ENCODE data around the gene LAS1L.
"Not testable (repeated sequence)": the region's sequence is repeated elsewhere in the genome, so short reads cannot be mapped to it uniquely, and the experiment has no call there.

Gene LAS1L

GRCh38 chrX:65574356-65574755, 39.8 kb upstream of the LAS1L start:
- Histone ChIP-seq H3K4me3 (ENCODE audit: low read length) (no peak overlapping the region), H2AFZ (ENCODE audit: low read length) (no peak overlapping the region), H3K36me3 (replicated peaks; ENCODE audit: insufficient read depth, low read length) (no peaks in the 10 kb centered on the region), H3K9me2 (replicated peaks; ENCODE audit: insufficient read depth, low read length) (no peaks in the 10 kb centered on the region), H3K4me1 (ENCODE audit: low read length) (no peaks in the 10 kb centered on the region), H3K27ac (ENCODE audit: low read length) (no peak overlapping the region), H3K9me3 (replicated peaks; ENCODE audit: insufficient read depth, low read length) (no peaks in the 10 kb centered on the region), H3K27me3 (replicated peaks; ENCODE audit: insufficient read depth, low read length) (no peaks in the 10 kb centered on the region), H3K79me2 (ENCODE audit: low read length) (no peaks in the 10 kb centered on the region), H3K9ac (ENCODE audit: low read length) (no peak overlapping the region), H4K20me1 (ENCODE audit: insufficient read depth, low read length) (no peaks in the 10 kb centered on the region), H3K4me2 (ENCODE audit: low read depth, low read length) (no peak overlapping the region), H3F3A (ENCODE audit: insufficient read depth, low read length) (no peaks in the 10 kb centered on the region)
- no peak for DNase-seq
- TF ChIP-seq CTCF (IDR thresholded peaks at IDR 0.05; ENCODE audit: low read length) (no peak), EZH2phosphoT487 (IDR thresholded peaks at IDR 0.05; ENCODE audit: low read length) (no peak), EZH2 (optimal IDR thresholded peaks at IDR 0.05; ENCODE audit: low read depth, low read length) (no peak)

- no peaks in the 10 kb centered on the region for H3K79me2 ChIP-seq (ENCODE audit: low read length)
- H3K9me2 ChIP-seq (replicated peaks; ENCODE audit: insufficient read depth, low read length) = no peaks in the 10 kb centered on the region
- H3K27ac ChIP-seq (ENCODE audit: low read length) = no peak overlapping the region
- H4K20me1 ChIP-seq (ENCODE audit: insufficient read depth, low read length) = no peaks in the 10 kb centered on the region
- no peaks in the 10 kb centered on the region for H3K4me1 ChIP-seq (ENCODE audit: low read length)
- DNase-seq = no peak
- H3F3A ChIP-seq (ENCODE audit: insufficient read depth, low read length) = no peaks in the 10 kb centered on the region
- no peaks in the 10 kb centered on the region for H3K27me3 ChIP-seq (replicated peaks; ENCODE audit: insufficient read depth, low read length)
- no peak overlapping the region for H3K4me2 ChIP-seq (ENCODE audit: low read depth, low read length)
- no peak overlapping the region for H3K9ac ChIP-seq (ENCODE audit: low read length)
- no peak for TF ChIP-seq EZH2phosphoT487 (IDR thresholded peaks at IDR 0.05; ENCODE audit: low read length)
- TF ChIP-seq EZH2 (optimal IDR thresholded peaks at IDR 0.05; ENCODE audit: low read depth, low read length) = no peak
- no peak for TF ChIP-seq CTCF (IDR thresholded peaks at IDR 0.05; ENCODE audit: low read length)
- H3K36me3 ChIP-seq (replicated peaks; ENCODE audit: insufficient read depth, low read length) = no peaks in the 10 kb centered on the region
- no peaks in the 10 kb centered on the region for H3K9me3 ChIP-seq (replicated peaks; ENCODE audit: insufficient read depth, low read length)
- no peak overlapping the region for H3K4me3 ChIP-seq (ENCODE audit: low read length)
- no peak overlapping the region for H2AFZ ChIP-seq (ENCODE audit: low read length)
Measured at GRCh38 chrX:65572971-65573370, 38.4 kb upstream of the LAS1L start.

GRCh38 chrX:65562850-65563249, 28.3 kb upstream of the LAS1L start:
- not testable (repeated sequence) for H2AFZ ChIP-seq (ENCODE audit: low read length); H3F3A ChIP-seq (ENCODE audit: insufficient read depth, low read length); H3K79me2 ChIP-seq (ENCODE audit: low read length); H3K36me3 ChIP-seq (replicated peaks; ENCODE audit: insufficient read depth, low read length); H4K20me1 ChIP-seq (ENCODE audit: insufficient read depth, low read length); H3K4me3 ChIP-seq (ENCODE audit: low read length); H3K9me2 ChIP-seq (replicated peaks; ENCODE audit: insufficient read depth, low read length); H3K4me2 ChIP-seq (ENCODE audit: low read depth, low read length); H3K9ac ChIP-seq (ENCODE audit: low read length); H3K9me3 ChIP-seq (replicated peaks; ENCODE audit: insufficient read depth, low read length); H3K4me1 ChIP-seq (ENCODE audit: low read length); H3K27me3 ChIP-seq (replicated peaks; ENCODE audit: insufficient read depth, low read length); H3K27ac ChIP-seq (ENCODE audit: low read length); DNase-seq

DNA sequence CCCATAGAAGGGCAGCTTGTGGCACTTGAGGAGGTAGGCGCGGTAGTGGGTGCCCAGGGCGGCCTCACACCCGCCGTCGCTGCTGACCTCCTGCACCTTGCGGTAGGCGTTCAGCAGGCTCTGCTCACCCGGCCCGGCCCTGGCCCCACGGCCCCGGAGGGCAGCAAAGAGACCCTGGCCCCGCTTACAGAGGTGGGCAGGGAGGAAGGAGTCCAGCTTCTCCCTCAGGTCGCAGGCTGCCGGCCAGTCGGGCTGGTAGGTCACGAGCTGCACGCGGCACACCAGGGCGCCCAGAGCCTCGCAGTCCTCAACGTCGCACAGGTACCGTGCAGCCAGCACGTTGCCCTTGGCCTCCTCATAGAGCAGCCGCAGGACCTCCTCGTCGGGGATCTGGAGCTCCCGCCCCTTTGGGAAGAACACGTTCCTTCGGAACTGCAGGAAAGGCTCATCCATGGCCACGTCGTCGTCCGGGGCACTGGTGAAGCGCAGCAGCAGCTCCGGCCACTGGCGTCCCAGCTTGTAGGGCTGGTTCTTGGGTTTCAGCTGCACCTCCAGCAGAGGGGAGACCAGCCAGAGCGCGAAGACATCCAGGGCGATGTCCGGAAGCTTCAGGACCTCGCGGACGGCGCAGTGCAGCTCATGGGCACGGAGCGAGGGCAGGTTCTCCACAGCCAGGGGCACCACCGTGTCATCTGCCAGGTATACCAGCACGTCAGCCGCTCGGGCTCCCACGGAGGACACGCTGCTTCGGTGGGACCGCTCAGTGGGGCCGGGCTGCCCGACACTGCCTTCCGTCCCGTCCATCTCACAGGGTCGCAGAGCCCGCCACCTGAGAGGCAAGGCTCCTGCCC, 17.1 kb upstream of the LAS1L start:
- Histone ChIP-seq H3K4me1 (ENCODE audit: low read length) (no peaks in the 10 kb centered on the region), H3K36me3 (replicated peaks; ENCODE audit: insufficient read depth, low read length) (no peaks in the 10 kb centered on the region), H3F3A (ENCODE audit: insufficient read depth, low read length) (no peaks in the 10 kb centered on the region), H3K27me3 (replicated peaks; ENCODE audit: insufficient read depth, low read length) (no peaks in the 10 kb centered on the region), H3K9ac (ENCODE audit: low read length) (no peak overlapping the region), H2AFZ (ENCODE audit: low read length) (no peak overlapping the region), H3K4me3 (ENCODE audit: low read length) (no peak overlapping the region), H3K27ac (ENCODE audit: low read length) (no peak overlapping the region), H3K4me2 (ENCODE audit: low read depth, low read length) (no peak overlapping the region), H3K9me3 (replicated peaks; ENCODE audit: insufficient read depth, low read length) (no peaks in the 10 kb centered on the region), H3K79me2 (ENCODE audit: low read length) (no peaks in the 10 kb centered on the region), H3K9me2 (replicated peaks; ENCODE audit: insufficient read depth, low read length) (no peaks in the 10 kb centered on the region), H4K20me1 (ENCODE audit: insufficient read depth, low read length) (no peaks in the 10 kb centered on the region)
- no peak for TF ChIP-seq EZH2 (optimal IDR thresholded peaks at IDR 0.05; ENCODE audit: low read depth, low read length)
- no peak for TF ChIP-seq CTCF (IDR thresholded peaks at IDR 0.05; ENCODE audit: low read length)
- TF ChIP-seq EZH2phosphoT487 (IDR thresholded peaks at IDR 0.05; ENCODE audit: low read length) = no peak
- no peak for DNase-seq
